Osteoblast (primary cell): ENCODE data around the gene CFAP107. TPM values are rescaled to one million over a fixed set of nuclear protein-coding genes. Genes with fewer than 3 reads are reported as not detected.

Source experiments
- DNase-seq: peaks from one replicate; pipeline ENCODE4 v3.0.0; 2011; ENCODE audit warnings: low spot score, mixed read lengths; ENCODE audit not compliant: insufficient read length; ENCODE audit errors: missing footprints
- H2AFZ ChIP-seq: 2 replicates; pipeline ENCODE4 v1.6.0; 2011; ENCODE audit warnings: mild to moderate bottlenecking, low read length
- H3K27ac ChIP-seq: 2 replicates; pipeline ENCODE4 v1.5.1; 2011; ENCODE audit warnings: mild to moderate bottlenecking, low read depth, low read length, moderate library complexity
- H3K27me3 ChIP-seq: 2 replicates; pipeline ENCODE4 v1.6.0; 2012; ENCODE audit warnings: mild to moderate bottlenecking, control low read depth, inconsistent platforms, low read length, moderate library complexity; ENCODE audit not compliant: insufficient read depth
- H3K36me3 ChIP-seq: 2 replicates; pipeline ENCODE4 v1.5.1; 2011; ENCODE audit warnings: mild to moderate bottlenecking, low read length, control low read depth, moderate library complexity; ENCODE audit not compliant: insufficient read depth
- H3K4me1 ChIP-seq: 2 replicates; pipeline ENCODE4 v1.5.1; 2011; ENCODE audit warnings: mild to moderate bottlenecking, low read length, control low read depth, moderate library complexity; ENCODE audit not compliant: insufficient read depth
- H3K4me2 ChIP-seq: 2 replicates; pipeline ENCODE4 v1.6.0; 2011; ENCODE audit warnings: mild to moderate bottlenecking, low read length; ENCODE audit not compliant: insufficient read depth
- H3K4me3 ChIP-seq: fragments of 200-600 bp; sonication (generic); 3 replicates; pipeline ENCODE4 v1.5.1; 2012; ENCODE audit warnings: mild to moderate bottlenecking, low read length, inconsistent platforms; ENCODE audit not compliant: insufficient read depth
- H3K79me2 ChIP-seq: 2 replicates; pipeline ENCODE4 v1.6.0; 2012; ENCODE audit warnings: mild to moderate bottlenecking, low read length, control low read depth, inconsistent platforms; ENCODE audit not compliant: insufficient read depth
- H3K9me3 ChIP-seq: 2 replicates; pipeline ENCODE4 v1.5.1; 2011; ENCODE audit warnings: low read depth, low read length, control low read depth
- H4K20me1 ChIP-seq: 2 replicates; pipeline ENCODE4 v1.6.0; 2012; ENCODE audit warnings: mild to moderate bottlenecking, low read length, control low read depth; ENCODE audit not compliant: insufficient read depth
- CTCF ChIP-seq: IDR thresholded peaks from 2 replicates; pipeline ENCODE4 v1.5.1; 2011; ENCODE audit warnings: mild to moderate bottlenecking, low read depth, low read length, moderate library complexity; ENCODE audit errors: extremely low read depth
- total RNA-seq: library from RNA; depleted of rRNA; stranded (reverse); fragments of >200 nt; gene quantifications from 2 replicates; pipeline ENCODE4 v1.2.3, GENCODE V29; 2012

The CFAP107 gene
- total RNA-seq, 1 donor = not detected

- DNase-seq = no peak
- H3K27ac ChIP-seq = no peak overlapping the region
- H3K27me3 ChIP-seq = no peaks in the 10 kb centered on the region
- no peak overlapping the region for H3K4me3 ChIP-seq
- H3K36me3 ChIP-seq = no peaks in the 10 kb centered on the region
- no peak for TF ChIP-seq CTCF
- no peaks in the 10 kb centered on the region for H3K4me1 ChIP-seq
- no peaks in the 10 kb centered on the region for H3K79me2 ChIP-seq
- H3K9me3 ChIP-seq = no peaks in the 10 kb centered on the region
- H2AFZ ChIP-seq = no peak overlapping the region
- no peak overlapping the region for H3K4me2 ChIP-seq
- H4K20me1 ChIP-seq = no peaks in the 10 kb centered on the region
These were observed 8.7 kb downstream of the CFAP107 start for GRCh38 chr1:12754738-12755137.

- Histone ChIP-seq H3K36me3 (no peaks in the 10 kb centered on the region), H3K9me3 (no peaks in the 10 kb centered on the region), H3K27me3 (no peaks in the 10 kb centered on the region), H3K4me3 (no peak overlapping the region), H3K4me1 (no peaks in the 10 kb centered on the region), H3K79me2 (no peaks in the 10 kb centered on the region), H3K27ac (no peak overlapping the region), H4K20me1 (no peaks in the 10 kb centered on the region), H2AFZ (no peak overlapping the region), H3K4me2 (no peak overlapping the region)
- no peak for TF ChIP-seq CTCF
- no peak for DNase-seq
These were observed 10.3 kb downstream of the CFAP107 start for GRCh38 chr1:12756273-12756672.

- Histone ChIP-seq H3K9me3 (no peaks in the 10 kb centered on the region), H3K4me3 (no peak overlapping the region), H4K20me1 (no peaks in the 10 kb centered on the region), H2AFZ (no peak overlapping the region), H3K79me2 (no peaks in the 10 kb centered on the region), H3K27me3 (no peaks in the 10 kb centered on the region), H3K4me1 (no peaks in the 10 kb centered on the region), H3K4me2 (no peak overlapping the region), H3K27ac (no peak overlapping the region), H3K36me3 (no peaks in the 10 kb centered on the region)
- DNase-seq = no peak
- TF ChIP-seq CTCF = no peak
These were observed 10.9 kb downstream of the CFAP107 start for GRCh38 chr1:12756768-12757413.

- H3K9me3 ChIP-seq = no peaks in the 10 kb centered on the region
- H3K27me3 ChIP-seq = no peaks in the 10 kb centered on the region
- no peaks in the 10 kb centered on the region for H4K20me1 ChIP-seq
- H2AFZ ChIP-seq = no peak overlapping the region
- no peaks in the 10 kb centered on the region for H3K4me1 ChIP-seq
- no peaks in the 10 kb centered on the region for H3K36me3 ChIP-seq
- no peak overlapping the region for H3K27ac ChIP-seq
- H3K4me3 ChIP-seq = no peak overlapping the region
- no peak for DNase-seq
- TF ChIP-seq CTCF = no peak
- no peak overlapping the region for H3K4me2 ChIP-seq
- no peaks in the 10 kb centered on the region for H3K79me2 ChIP-seq
These were observed 11.8 kb downstream of the CFAP107 start for GRCh38 chr1:12757836-12758235.
